DOHH2 (cell line): ENCODE results near the gene MRPL18.

Source experiments
- H3F3A ChIP-seq: fragments of 200-600 bp; sonication (generic), shearing (Covaris generic); 2 replicates; pipeline ENCODE4 v1.6.0; 2016; ENCODE audit warnings: antibody characterized with exemption, mild to moderate bottlenecking; ENCODE audit not compliant: control insufficient read depth, insufficient read depth
- H3K27ac ChIP-seq: fragments of 200-600 bp; sonication (generic); 2 replicates; pipeline ENCODE4 v1.5.1; 2014; ENCODE audit warnings: low read depth, mild to moderate bottlenecking, low read length, moderate library complexity
- H3K27me3 ChIP-seq: fragments of 200-600 bp; sonication (generic); 2 replicates; pipeline ENCODE4 v1.6.1; 2014; ENCODE audit warnings: mild to moderate bottlenecking, low read length, mixed read lengths; ENCODE audit not compliant: control insufficient read depth
- H3K36me3 ChIP-seq: fragments of 200-600 bp; sonication (generic); 2 replicates; pipeline ENCODE4 v1.6.1; 2014; ENCODE audit warnings: mild to moderate bottlenecking, low read length, moderate library complexity, mixed read lengths; ENCODE audit not compliant: control insufficient read depth
- H3K4me1 ChIP-seq: fragments of 200-600 bp; sonication (generic); 2 replicates; pipeline ENCODE4 v1.6.1; 2014; ENCODE audit warnings: mild to moderate bottlenecking, low read length, mixed read lengths; ENCODE audit not compliant: control insufficient read depth
- H3K4me2 ChIP-seq: fragments of 200-600 bp; sonication (generic); 2 replicates; pipeline ENCODE4 v1.6.0; 2014; ENCODE audit warnings: mild to moderate bottlenecking, low read length, moderate library complexity
- H3K4me3 ChIP-seq: fragments of 200-600 bp; sonication (generic); 2 replicates; pipeline ENCODE4 v1.5.1; 2014; ENCODE audit warnings: mild to moderate bottlenecking, low read length, mixed read lengths
- H3K79me2 ChIP-seq: fragments of 200-600 bp; sonication (generic); 2 replicates; pipeline ENCODE4 v1.6.1; 2014; ENCODE audit warnings: mild to moderate bottlenecking, low read length, mixed read lengths; ENCODE audit not compliant: control insufficient read depth
- H3K9me2 ChIP-seq: fragments of 200-600 bp; sonication (generic); replicated peaks from 2 replicates; pipeline ENCODE4 v1.6.1; 2014; ENCODE audit warnings: mild to moderate bottlenecking, low read length, mixed read lengths; ENCODE audit not compliant: control insufficient read depth
- H3K9me3 ChIP-seq: fragments of 200-600 bp; sonication (generic); 2 replicates; pipeline ENCODE4 v1.6.1; 2014; ENCODE audit warnings: antibody characterized with exemption, low read length, mixed read lengths; ENCODE audit not compliant: control insufficient read depth, insufficient read depth
- H4K20me1 ChIP-seq: fragments of 200-600 bp; sonication (generic); 2 replicates; pipeline ENCODE4 v1.6.0; 2014; ENCODE audit warnings: low read depth, mild to moderate bottlenecking, antibody characterized with exemption, low read length, moderate library complexity; ENCODE audit not compliant: control insufficient read depth, insufficient read depth
- CTCF ChIP-seq: fragments of 200-600 bp; sonication (generic); IDR thresholded peaks from one replicate; pipeline ENCODE4 v1.5.1; 2014; ENCODE audit warnings: antibody characterized with exemption, mild to moderate bottlenecking, low read depth, low read length; ENCODE audit not compliant: poor library complexity, severe bottlenecking
- EZH2phosphoT487 ChIP-seq: fragments of 200-600 bp; sonication (generic); IDR thresholded peaks from 2 replicates; pipeline ENCODE4 v1.6.1; 2017; ENCODE audit warnings: borderline replicate concordance, mild to moderate bottlenecking, antibody characterized with exemption, low read length, moderate library complexity, mixed read lengths

Gene MRPL18

GRCh38 chr6:159804504-159804903, 14.2 kb downstream of the MRPL18 start:
- Histone ChIP-seq H4K20me1 (no peaks in the 10 kb centered on the region), H3K4me3 (no peak overlapping the region), H3K4me1 (no peaks in the 10 kb centered on the region), H3K27me3 (no peaks in the 10 kb centered on the region), H3K27ac (no peak overlapping the region), H3K9me3 (no peaks in the 10 kb centered on the region), H3K9me2 (no peaks in the 10 kb centered on the region), H3F3A (peaks cover 4% of the 10 kb centered on the region; the same call in 1 of the 2 replicates), H3K79me2 (no peaks in the 10 kb centered on the region), H3K4me2 (no peak overlapping the region), H3K36me3 (peaks cover 5% of the 10 kb centered on the region)
- TF ChIP-seq EZH2phosphoT487: no peak
- no peak for TF ChIP-seq CTCF

- Histone ChIP-seq H3K9me2 (no peaks in the 10 kb centered on the region), H3K79me2 (no peaks in the 10 kb centered on the region), H3K27ac (no peak overlapping the region), H3K4me2 (no peak overlapping the region), H4K20me1 (no peaks in the 10 kb centered on the region), H3K9me3 (no peaks in the 10 kb centered on the region), H3K4me1 (no peaks in the 10 kb centered on the region), H3K4me3 (no peak overlapping the region), H3K27me3 (no peaks in the 10 kb centered on the region), H3F3A (peaks cover 4% of the 10 kb centered on the region; the same call in 1 of the 2 replicates), H3K36me3 (no peaks in the 10 kb centered on the region)
- no peak for TF ChIP-seq EZH2phosphoT487
- no peak for TF ChIP-seq CTCF
Measured at GRCh38 chr6:159805440-159806020, 15.3 kb downstream of the MRPL18 start.

GRCh38 chr6:159806021-159806458, 15.8 kb downstream of the MRPL18 start:
- H3K9me2 ChIP-seq: no peaks in the 10 kb centered on the region
- no peaks in the 10 kb centered on the region for H3K9me3 ChIP-seq
- H3K36me3 ChIP-seq: no peaks in the 10 kb centered on the region
- no peak overlapping the region for H3K27ac ChIP-seq
- H3K27me3 ChIP-seq: no peaks in the 10 kb centered on the region
- TF ChIP-seq EZH2phosphoT487: no peak
- TF ChIP-seq CTCF: no peak
- no peaks in the 10 kb centered on the region for H4K20me1 ChIP-seq
- no peak overlapping the region for H3K4me3 ChIP-seq
- H3F3A ChIP-seq: peaks cover 3% of the 10 kb centered on the region; the same call in 1 of the 2 replicates
- H3K79me2 ChIP-seq: no peaks in the 10 kb centered on the region
- no peaks in the 10 kb centered on the region for H3K4me1 ChIP-seq
- H3K4me2 ChIP-seq: no peak overlapping the region
